HepG2 (cell line): ENCODE results near the gene SOCS1. TPM values are rescaled to one million over a fixed set of nuclear protein-coding genes. Genes with fewer than 3 reads are reported as not detected.
A peak's percentile ranks its signal among the peaks of the same experiment; 100 is the strongest.

Experiments used
- AGO1 ChIP-seq: fragments of 200-400 bp; formaldehyde crosslinking; IDR thresholded peaks from 2 replicates; pipeline ENCODE4 v1.6.1; 2017; ENCODE audit warnings: mild to moderate bottlenecking, low read depth, low read length, moderate library complexity; ENCODE audit not compliant: poor library complexity, severe bottlenecking
- ELF4 ChIP-seq: sonication (generic); formaldehyde crosslinking; IDR thresholded peaks from 2 replicates; pipeline ENCODE4 v1.5.0; 2020; ENCODE audit warnings: missing genetic modification reagents, mild to moderate bottlenecking, moderate library complexity, borderline replicate concordance
- HCFC1 ChIP-seq: fragments of 150-350 bp; IDR thresholded peaks from 2 replicates; pipeline ENCODE4 v1.6.1; 2014; ENCODE audit warnings: low read depth, low read length
- HOXA5 ChIP-seq: sonication (generic); formaldehyde crosslinking; IDR thresholded peaks from 2 replicates; pipeline ENCODE4 v1.4.0; 2020; ENCODE audit warnings: missing genetic modification reagents
- KDM1A ChIP-seq: IDR thresholded peaks from 2 replicates; pipeline ENCODE4 v1.6.1; 2016; ENCODE audit warnings: missing compliant biosample characterization
- KDM6A ChIP-seq: IDR thresholded peaks from 2 replicates; pipeline ENCODE4 v1.6.1; 2016; ENCODE audit warnings: low read depth
- NFIC ChIP-seq: IDR thresholded peaks from 2 replicates; pipeline ENCODE4 v1.6.1; 2012; ENCODE audit warnings: mild to moderate bottlenecking, low read length, inconsistent platforms
- NR2F6 ChIP-seq, 2 experiments: IDR thresholded peaks; 2 replicates each; pipeline ENCODE4 v1.6.1; 2016; ENCODE audit warnings: antibody characterized with exemption in 1 of 2, mild to moderate bottlenecking in 1 of 2
- PAF1 ChIP-seq: IDR thresholded peaks from 2 replicates; pipeline ENCODE4 v1.6.1; 2016; ENCODE audit warnings: missing genetic modification reagents, missing compliant biosample characterization
- PHB2 ChIP-seq: fragments of 450-650 bp; IDR thresholded peaks from 2 replicates; pipeline ENCODE4 v1.6.1; 2018; ENCODE audit not compliant: partially characterized antibody
- POLR2AphosphoS2 ChIP-seq: IDR thresholded peaks from 2 replicates; pipeline ENCODE4 v1.6.1; 2011; ENCODE audit warnings: low read depth, low read length, improper control_type of control experiment
- RARA ChIP-seq: IDR thresholded peaks from 2 replicates; pipeline ENCODE4 v1.6.1; 2016; ENCODE audit warnings: missing genetic modification reagents, missing compliant biosample characterization
- SMYD3 ChIP-seq: sonication (generic); formaldehyde crosslinking; IDR thresholded peaks from 2 replicates; pipeline ENCODE4 v1.8.1; 2023; ENCODE audit warnings: mild to moderate bottlenecking, missing genetic modification reagents
- TAF1 ChIP-seq: sonication (generic); formaldehyde crosslinking; IDR thresholded peaks from 2 replicates; pipeline ENCODE4 v1.4.0; 2020; ENCODE audit warnings: missing genetic modification reagents
- ZBTB1 ChIP-seq: sonication (generic); formaldehyde crosslinking; IDR thresholded peaks from 2 replicates; pipeline ENCODE4 v1.4.0; 2020; ENCODE audit warnings: missing genetic modification reagents, borderline replicate concordance
- ZFY ChIP-seq: sonication (generic); formaldehyde crosslinking; IDR thresholded peaks from 2 replicates; pipeline ENCODE4 v1.4.0; 2020; ENCODE audit warnings: missing genetic modification reagents
- ZNF530 ChIP-seq: sonication (generic); formaldehyde crosslinking; IDR thresholded peaks from 2 replicates; pipeline ENCODE4 v1.5.0; 2020; ENCODE audit warnings: low read depth, mild to moderate bottlenecking, missing genetic modification reagents
- ZNF616 ChIP-seq: sonication (generic); formaldehyde crosslinking; IDR thresholded peaks from 2 replicates; pipeline ENCODE4 v1.5.0; 2020; ENCODE audit warnings: low read depth, mild to moderate bottlenecking, missing genetic modification reagents
- ZNF674 ChIP-seq: sonication (generic); formaldehyde crosslinking; IDR thresholded peaks from 2 replicates; pipeline ENCODE4 v1.5.0; 2020; ENCODE audit warnings: low read depth, mild to moderate bottlenecking, missing genetic modification reagents
- ZNF75D ChIP-seq: sonication (generic); formaldehyde crosslinking; IDR thresholded peaks from 2 replicates; pipeline ENCODE4 v1.8.1; 2023; ENCODE audit warnings: missing genetic modification reagents, mild to moderate bottlenecking, borderline replicate concordance
- ZNF768 ChIP-seq: sonication (generic); formaldehyde crosslinking; IDR thresholded peaks from 2 replicates; pipeline ENCODE4 v1.4.0; 2020; ENCODE audit warnings: missing genetic modification reagents
- ZNF788 ChIP-seq: sonication (generic); formaldehyde crosslinking; IDR thresholded peaks from 2 replicates; pipeline ENCODE4 v1.5.0; 2020; ENCODE audit warnings: mild to moderate bottlenecking, missing genetic modification reagents, borderline replicate concordance
- ZNF839 ChIP-seq: sonication (generic); formaldehyde crosslinking; IDR thresholded peaks from 2 replicates; pipeline ENCODE4 v1.4.0; 2020; ENCODE audit warnings: missing genetic modification reagents, mild to moderate bottlenecking, borderline replicate concordance
- polyA plus RNA-seq, 8 experiments: library from polyadenylated mRNA; depleted of rRNA in 3 of 8; stranded (reverse) in 7 of 8; unstranded in 1 of 8; fragments of >200 nt; fragmentation: Illumina TruSeq in 4 of 8; extraction: Trizol in 4 of 8; gene quantifications; 2 replicates each; pipeline versions ENCODE4 v1.2.1 to v1.2.3, GENCODE V29; 2011 to 2016; ENCODE audit warnings: low read depth in 4 of 8, missing spikeins in 1 of 8, mixed read lengths in 1 of 8; ENCODE audit not compliant: insufficient read depth in 1 of 8
- total RNA-seq, 5 experiments: library from RNA; depleted of rRNA; stranded (reverse); fragments of >200 nt; fragmentation: Illumina TruSeq; extraction: Trizol; gene quantifications; 2 replicates each; pipeline ENCODE4 v1.2.3, GENCODE V29; 2016; ENCODE audit warnings: low read depth in 1 of 5
- TF ChIP-seq, protein P1 (sequence below): sonication (generic); formaldehyde crosslinking; IDR thresholded peaks from 2 replicates; pipeline ENCODE4 v1.4.0; 2020; ENCODE audit warnings: missing genetic modification reagents, borderline replicate concordance
- TF ChIP-seq, protein P2 (sequence below): sonication (generic); formaldehyde crosslinking; IDR thresholded peaks from 2 replicates; pipeline ENCODE4 v1.5.1; 2020; ENCODE audit warnings: missing genetic modification reagents, mild to moderate bottlenecking, borderline replicate concordance
- TF ChIP-seq, protein P3 (sequence below): sonication (generic); formaldehyde crosslinking; IDR thresholded peaks from 2 replicates; pipeline ENCODE4 v1.5.0; 2020; ENCODE audit warnings: missing genetic modification reagents, mild to moderate bottlenecking, borderline replicate concordance
- TF ChIP-seq, protein P4 (sequence below): sonication (generic); formaldehyde crosslinking; IDR thresholded peaks from 2 replicates; pipeline ENCODE4 v1.4.0; 2020; ENCODE audit warnings: missing genetic modification reagents

SOCS1 gene
- total and polyA plus RNA-seq, 2 of the 13 experiments (the other 11 are each of a cell fraction or from before 2014, with no cell fraction given), result 5.3 to 6.3 TPM

DNA sequence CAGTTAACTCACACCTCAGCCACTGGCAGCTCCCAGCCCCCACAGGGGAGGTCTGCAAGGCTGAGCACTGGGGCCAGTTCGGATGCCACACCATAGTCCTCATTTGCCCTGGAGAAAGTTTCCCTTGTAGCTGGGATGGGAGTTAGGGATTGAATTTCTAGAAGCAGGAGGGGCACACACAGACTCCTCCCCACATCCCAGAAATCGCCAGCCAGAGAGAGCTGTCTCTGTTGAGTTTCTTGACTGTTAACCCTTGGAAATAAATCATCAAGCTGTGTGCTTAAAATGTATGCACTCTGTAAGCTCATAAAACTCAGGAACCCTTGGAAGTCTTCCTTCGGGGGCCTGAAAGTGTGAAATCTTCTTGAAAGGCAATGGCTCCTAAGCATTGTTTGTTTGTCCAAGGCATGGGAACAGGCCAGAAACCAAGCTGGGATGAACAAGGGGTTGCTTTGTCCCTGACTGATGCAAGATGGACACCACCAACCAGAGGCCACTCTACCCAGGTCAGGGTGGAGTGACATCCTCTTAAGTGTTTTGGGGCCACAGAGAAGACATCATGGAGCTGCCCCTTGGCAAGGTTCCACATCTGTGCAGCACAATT lies 17.8 kb upstream of the SOCS1 start (continued):
- TF ChIP-seq, protein P1, sequence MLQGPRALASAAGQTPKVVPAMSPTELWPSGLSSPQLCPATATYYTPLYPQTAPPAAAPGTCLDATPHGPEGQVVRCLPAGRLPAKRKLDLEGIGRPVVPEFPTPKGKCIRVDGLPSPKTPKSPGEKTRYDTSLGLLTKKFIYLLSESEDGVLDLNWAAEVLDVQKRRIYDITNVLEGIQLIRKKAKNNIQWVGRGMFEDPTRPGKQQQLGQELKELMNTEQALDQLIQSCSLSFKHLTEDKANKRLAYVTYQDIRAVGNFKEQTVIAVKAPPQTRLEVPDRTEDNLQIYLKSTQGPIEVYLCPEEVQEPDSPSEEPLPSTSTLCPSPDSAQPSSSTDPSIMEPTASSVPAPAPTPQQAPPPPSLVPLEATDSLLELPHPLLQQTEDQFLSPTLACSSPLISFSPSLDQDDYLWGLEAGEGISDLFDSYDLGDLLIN (CRISPR knock-in tag), result no peak
- TF ChIP-seq HCFC1 (no peak), AGO1 (no peak), ZFY (CRISPR knock-in tag) (peak; percentile 67; the same call in 1 of the 2 replicates), ZNF530 (no peak), PHB2 (no peak), ZNF839 (CRISPR knock-in tag) (no peak), HOXA5 (CRISPR knock-in tag) (0 out of 2 replicates have a peak, but pooled peaks have one; percentile 64), ELF4 (no peak), ZBTB1 (CRISPR knock-in tag) (no peak), ZNF788 (CRISPR knock-in tag) (0 out of 2 replicates have a peak, but pooled peaks have one; percentile 44), ZNF768 (no peak), PAF1 (CRISPR knock-in tag) (no peak), TAF1 (CRISPR knock-in tag) (no peak), SMYD3 (no peak), NR2F6 (IDR thresholded peaks at IDR 0.05) (0 out of 2 replicates have a peak, but pooled peaks have one; percentile 34), NR2F6 (CRISPR knock-in tag; IDR thresholded peaks at IDR 0.05) (peak; percentile 57), POLR2AphosphoS2 (no peak), KDM6A (peak; percentile 20; the same call in 1 of the 2 replicates), ZNF674 (0 out of 2 replicates have a peak, but pooled peaks have one; percentile 12), ZNF616 (no peak), NFIC (peak; percentile 35; the same call in 1 of the 2 replicates), ZNF75D (CRISPR knock-in tag) (no peak), KDM1A (CRISPR knock-in tag) (0 out of 2 replicates have a peak, but pooled peaks have one; percentile 71), RARA (0 out of 2 replicates have a peak, but pooled peaks have one; percentile 31)
- TF ChIP-seq, protein P2, sequence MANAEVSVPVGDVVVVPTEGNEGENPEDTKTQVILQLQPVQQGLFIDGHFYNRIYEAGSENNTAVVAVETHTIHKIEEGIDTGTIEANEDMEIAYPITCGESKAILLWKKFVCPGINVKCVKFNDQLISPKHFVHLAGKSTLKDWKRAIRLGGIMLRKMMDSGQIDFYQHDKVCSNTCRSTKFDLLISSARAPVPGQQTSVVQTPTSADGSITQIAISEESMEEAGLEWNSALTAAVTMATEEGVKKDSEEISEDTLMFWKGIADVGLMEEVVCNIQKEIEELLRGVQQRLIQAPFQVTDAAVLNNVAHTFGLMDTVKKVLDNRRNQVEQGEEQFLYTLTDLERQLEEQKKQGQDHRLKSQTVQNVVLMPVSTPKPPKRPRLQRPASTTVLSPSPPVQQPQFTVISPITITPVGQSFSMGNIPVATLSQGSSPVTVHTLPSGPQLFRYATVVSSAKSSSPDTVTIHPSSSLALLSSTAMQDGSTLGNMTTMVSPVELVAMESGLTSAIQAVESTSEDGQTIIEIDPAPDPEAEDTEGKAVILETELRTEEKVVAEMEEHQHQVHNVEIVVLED, result no peak
- TF ChIP-seq, protein P3, sequence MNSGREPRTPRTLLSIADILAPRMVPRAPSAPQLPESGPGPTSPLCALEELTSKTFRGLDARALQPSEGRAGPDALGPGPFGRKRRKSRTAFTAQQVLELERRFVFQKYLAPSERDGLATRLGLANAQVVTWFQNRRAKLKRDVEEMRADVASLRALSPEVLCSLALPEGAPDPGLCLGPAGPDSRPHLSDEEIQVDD (CRISPR knock-in tag), result no peak
- TF ChIP-seq, protein P4, sequence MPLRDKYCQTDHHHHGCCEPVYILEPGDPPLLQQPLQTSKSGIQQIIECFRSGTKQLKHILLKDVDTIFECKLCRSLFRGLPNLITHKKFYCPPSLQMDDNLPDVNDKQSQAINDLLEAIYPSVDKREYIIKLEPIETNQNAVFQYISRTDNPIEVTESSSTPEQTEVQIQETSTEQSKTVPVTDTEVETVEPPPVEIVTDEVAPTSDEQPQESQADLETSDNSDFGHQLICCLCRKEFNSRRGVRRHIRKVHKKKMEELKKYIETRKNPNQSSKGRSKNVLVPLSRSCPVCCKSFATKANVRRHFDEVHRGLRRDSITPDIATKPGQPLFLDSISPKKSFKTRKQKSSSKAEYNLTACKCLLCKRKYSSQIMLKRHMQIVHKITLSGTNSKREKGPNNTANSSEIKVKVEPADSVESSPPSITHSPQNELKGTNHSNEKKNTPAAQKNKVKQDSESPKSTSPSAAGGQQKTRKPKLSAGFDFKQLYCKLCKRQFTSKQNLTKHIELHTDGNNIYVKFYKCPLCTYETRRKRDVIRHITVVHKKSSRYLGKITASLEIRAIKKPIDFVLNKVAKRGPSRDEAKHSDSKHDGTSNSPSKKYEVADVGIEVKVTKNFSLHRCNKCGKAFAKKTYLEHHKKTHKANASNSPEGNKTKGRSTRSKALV, result no peak
